K562 (cell line): ENCODE data around the gene AHCYL1. TPM values are rescaled to one million over a fixed set of nuclear protein-coding genes. Genes with fewer than 3 reads are reported as not detected.

Experiments used
- ATAC-seq: fragments of 200-7000 bp; cut with Tn5 transposase; 3 replicates; pipeline ENCODE4 v1.9.1; 2020; ENCODE audit warnings: moderate library complexity
- BruUV-seq: library from RNA; stranded (reverse); fragments of 400-500 nt; replicated peaks from 2 replicates; lab custom pipeline; 2021; lab: Mats Ljungman, UMichigan
- CTCF ChIA-PET: fragments of 300-600 bp; formaldehyde crosslinking; extraction: SDS; loops from one replicate; lab custom pipeline; 2021; ENCODE audit warnings: low intra/inter-chr PET ratio; lab: Yijun Ruan, JAX
- POLR2A ChIA-PET: fragments of 300-600, 350-650 bp; sonication (Branson Sonifier 250); formaldehyde crosslinking; extraction: SDS; loops from one replicate; lab custom pipeline; 2021; ENCODE audit warnings: antibody characterized with exemption, inconsistent platforms; lab: Yijun Ruan, JAX
- DNase-seq, 4 experiments: peaks; one replicate each; pipeline versions ENCODE4 v3.0.0 to v3.0.0-alpha.2; 2011 to 2018; ENCODE audit warnings: low spot score in 3 of 4, mixed read lengths in 3 of 4; ENCODE audit errors: extremely low read depth in 1 of 4
- FAIRE-seq: peaks from 2 replicates; lab custom pipeline; 2011; peaks lifted over from hg19 to GRCh38; lab: Jason Lieb, UNC
- H2AFZ ChIP-seq: 2 replicates; pipeline ENCODE4 v1.6.0; 2011; ENCODE audit warnings: low read depth, low read length, control low read depth, inconsistent platforms
- H3K27ac ChIP-seq: fragments of 200-600 bp; 3 replicates; pipeline ENCODE4 v1.8.0; 2011; ENCODE audit warnings: low read depth, mild to moderate bottlenecking, control low read depth, inconsistent platforms, low read length, moderate library complexity, mixed read lengths; ENCODE audit errors: extremely low read depth
- H3K27me3 ChIP-seq, 2 experiments: fragments of 300-600 bp in 1 of 2; 2 replicates in 1 of 2; 3 replicates in 1 of 2; pipeline versions ENCODE4 v1.6.0 to v1.8.0; 2011; ENCODE audit warnings: inconsistent platforms in 2 of 2, low read length in 2 of 2, mild to moderate bottlenecking in 1 of 2, mixed read lengths in 1 of 2, moderate library complexity in 1 of 2; ENCODE audit not compliant: control insufficient read depth in 2 of 2, insufficient read depth in 2 of 2
- H3K36me3 ChIP-seq: fragments of 300-600 bp; 3 replicates; pipeline ENCODE4 v1.8.0; 2011; ENCODE audit warnings: mild to moderate bottlenecking, low read length, inconsistent platforms; ENCODE audit not compliant: control insufficient read depth, insufficient read depth
- H3K4me1 ChIP-seq, 2 experiments: fragments of 200-600 bp in 1 of 2; replicated peaks in 1 of 2; 2 replicates in 1 of 2; 3 replicates in 1 of 2; pipeline versions ENCODE4 v1.5.1 to v1.8.0; 2011; ENCODE audit warnings: inconsistent platforms in 2 of 2, low read length in 2 of 2, mild to moderate bottlenecking in 1 of 2, mixed read lengths in 1 of 2, moderate library complexity in 1 of 2; ENCODE audit not compliant: control insufficient read depth in 2 of 2, insufficient read depth in 2 of 2
- H3K4me2 ChIP-seq: 2 replicates; pipeline ENCODE4 v1.6.1; 2011; ENCODE audit warnings: low read length, control low read depth, inconsistent platforms, mixed read lengths; ENCODE audit not compliant: insufficient read depth
- H3K4me3 ChIP-seq: fragments of 200-600 bp; sonication (generic), shearing (Covaris generic); 2 replicates; pipeline ENCODE4 v1.5.1; 2016; ENCODE audit warnings: control low read depth, inconsistent platforms
- H3K79me2 ChIP-seq: fragments of 200-600 bp; 3 replicates; pipeline ENCODE4 v1.8.0; 2011; ENCODE audit warnings: low read length, inconsistent platforms; ENCODE audit not compliant: control insufficient read depth, insufficient read depth
- H3K9ac ChIP-seq, 2 experiments: 2 replicates each; pipeline versions ENCODE4 v1.6.0 to v1.6.1; 2011; ENCODE audit warnings: low read depth in 2 of 2, low read length in 2 of 2, control low read depth in 1 of 2, inconsistent platforms in 1 of 2, mild to moderate bottlenecking in 1 of 2, mixed read lengths in 1 of 2; ENCODE audit not compliant: insufficient read depth in 1 of 2
- H3K9me1 ChIP-seq: one replicate; pipeline ENCODE4 v1.6.0; 2011; ENCODE audit warnings: inconsistent platforms, mild to moderate bottlenecking, low read length, moderate library complexity; ENCODE audit not compliant: control insufficient read depth, insufficient read depth
- H3K9me3 ChIP-seq: replicated peaks from 2 replicates; pipeline ENCODE4 v1.5.1; 2011; ENCODE audit warnings: low read depth, low read length, inconsistent platforms; ENCODE audit not compliant: control insufficient read depth, insufficient read depth
- H4K20me1 ChIP-seq: replicated peaks from 2 replicates; pipeline ENCODE4 v1.6.1; 2011; ENCODE audit warnings: low read length, inconsistent platforms, mixed read lengths; ENCODE audit not compliant: control insufficient read depth, insufficient read depth
- CREB1 ChIP-seq, 2 experiments: sonication (generic) in 1 of 2; formaldehyde crosslinking in 1 of 2; IDR thresholded peaks; 2 replicates each; pipeline versions ENCODE4 v1.6.1 to v1.8.0; 2012 to 2022; ENCODE audit warnings: inconsistent platforms in 1 of 2, mild to moderate bottlenecking in 1 of 2, missing genetic modification reagents in 1 of 2, moderate library complexity in 1 of 2
- CREBBP ChIP-seq: IDR thresholded peaks from one replicate; pipeline ENCODE4 v1.6.1; 2012; ENCODE audit warnings: low read depth, mild to moderate bottlenecking, control low read depth, inconsistent platforms, low read length
- HDAC3 ChIP-seq: fragments of 450-650 bp; IDR thresholded peaks from 2 replicates; pipeline ENCODE4 v1.6.1; 2018; ENCODE audit warnings: borderline replicate concordance, mild to moderate bottlenecking, moderate library complexity; ENCODE audit not compliant: partially characterized antibody
- IRF2 ChIP-seq: sonication (generic); formaldehyde crosslinking; IDR thresholded peaks from 2 replicates; pipeline ENCODE4 v1.8.1; 2022; ENCODE audit warnings: mild to moderate bottlenecking, missing genetic modification reagents
- MAFF ChIP-seq: IDR thresholded peaks from 2 replicates; pipeline ENCODE4 v1.6.1; 2012; ENCODE audit warnings: low read length, improper control_type of control experiment
- MXI1 ChIP-seq: IDR thresholded peaks from 2 replicates; pipeline ENCODE4 v1.6.1; 2011; ENCODE audit warnings: low read depth, mild to moderate bottlenecking, improper control_type of control experiment, low read length
- NONO ChIP-seq, 2 experiments: fragments of 200-400 bp in 1 of 2; fragments of 450-650 bp in 1 of 2; formaldehyde crosslinking in 1 of 2; IDR thresholded peaks; 2 replicates each; pipeline ENCODE4 v1.6.1; 2017; ENCODE audit warnings: low read depth in 2 of 2, mild to moderate bottlenecking in 2 of 2, moderate library complexity in 2 of 2, low read length in 1 of 2
- POLR3A ChIP-seq: IDR thresholded peaks from 2 replicates; pipeline ENCODE4 v1.6.1; 2011; ENCODE audit warnings: borderline replicate concordance, mild to moderate bottlenecking, moderate library complexity; ENCODE audit not compliant: insufficient read length, insufficient read depth; ENCODE audit errors: extremely low read depth
- POU5F1 ChIP-seq: fragments of 150-350 bp; IDR thresholded peaks from 2 replicates; pipeline ENCODE4 v1.6.1; 2014; ENCODE audit warnings: borderline replicate concordance, low read length, low read depth, mild to moderate bottlenecking; ENCODE audit not compliant: partially characterized antibody
- PTBP1 ChIP-seq: fragments of 200-400 bp; formaldehyde crosslinking; IDR thresholded peaks from 2 replicates; pipeline ENCODE4 v1.6.1; 2017; ENCODE audit warnings: low read depth, low read length
- RCOR1 ChIP-seq, 2 experiments: IDR thresholded peaks; 2 replicates each; pipeline ENCODE4 v1.6.1; 2012; ENCODE audit warnings: low read depth in 2 of 2, low read length in 2 of 2, borderline replicate concordance in 1 of 2, improper control_type of control experiment in 1 of 2
- SMAD4 ChIP-seq: fragments of 250-450 bp; sonication (Bioruptor Pico); conservative IDR thresholded peaks from 2 replicates; pipeline ENCODE4 v1.8.0; 2021; ENCODE audit warnings: inconsistent platforms, mild to moderate bottlenecking, moderate library complexity
- TBL1XR1 ChIP-seq, 2 experiments: IDR thresholded peaks; 2 replicates each; pipeline ENCODE4 v1.6.1; 2012; ENCODE audit warnings: improper control_type of control experiment in 2 of 2, low read length in 2 of 2, mild to moderate bottlenecking in 1 of 2
- ZC3H8 ChIP-seq: fragments of 450-650 bp; IDR thresholded peaks from 2 replicates; pipeline ENCODE4 v1.6.1; 2017
- ZNF121 ChIP-seq: sonication (generic); formaldehyde crosslinking; conservative IDR thresholded peaks from 2 replicates; pipeline ENCODE4 v1.8.0; 2022; ENCODE audit warnings: missing genetic modification reagents
- ZNF263 ChIP-seq: sonication (generic); formaldehyde crosslinking; IDR thresholded peaks from 2 replicates; pipeline ENCODE4 v1.8.0; 2022; ENCODE audit warnings: mild to moderate bottlenecking, missing genetic modification reagents, borderline replicate concordance
- ZNF668 ChIP-seq: fragments of 250-450 bp; sonication (Bioruptor Pico); IDR thresholded peaks from 2 replicates; pipeline ENCODE4 v1.8.0; 2022; ENCODE audit warnings: mild to moderate bottlenecking, inconsistent platforms
- WGBS: fragments of 100-300 bp; shearing (Covaris generic); methylation state at CpG from one replicate; pipeline ENCODE4 v1.1.6; 2016; ENCODE audit warnings: low coverage, mixed read lengths; ENCODE audit not compliant: insufficient coverage; ENCODE audit errors: missing lambda C conversion rate; 5-methylcytosine and 5-hydroxymethylcytosine counted together
- in situ Hi-C: fragments of 300-500 bp; cut with MboI; formaldehyde crosslinking; loops from 4 replicates; pipeline ENCODE4 v1.15.0; 2018; ENCODE audit warnings: inconsistent platforms, mixed read lengths
- intact Hi-C: fragments of 100-400 bp; cut with micrococcal nuclease; formaldehyde crosslinking; loops from 2 replicates; pipeline ENCODE4 v1.14.2; 2022
- polyA plus RNA-seq, 8 experiments: library from polyadenylated mRNA; depleted of rRNA in 4 of 8; stranded (reverse) in 5 of 8; unstranded in 3 of 8; fragments of >200 nt; fragmentation: Nextera tagmentation in 2 of 8; fragmentation: Illumina TruSeq in 1 of 8; extraction: Ambion mirVana in 2 of 8; extraction: Trizol in 1 of 8; gene quantifications; 2 replicates each; pipeline versions ENCODE4 v1.2.1 to v1.2.3, GENCODE V29; 2011 to 2014; ENCODE audit warnings: inconsistent platforms in 1 of 8, missing spikeins in 1 of 8
- total RNA-seq, 7 experiments: library from RNA; depleted of rRNA in 6 of 7; stranded (reverse); fragments of >200 nt in 6 of 7; fragmentation: Illumina TruSeq in 2 of 7; extraction: Trizol in 2 of 7; gene quantifications; 2 replicates each; pipeline versions ENCODE4 v1.2.1 to v1.2.3, GENCODE V29; 2011 to 2021; ENCODE audit warnings: low replicate concordance in 1 of 7
- TF ChIP-seq, protein P1 (sequence below): sonication (generic); formaldehyde crosslinking; IDR thresholded peaks from 2 replicates; pipeline ENCODE4 v1.8.0; 2022; ENCODE audit warnings: mild to moderate bottlenecking, missing genetic modification reagents
- TF ChIP-seq, protein P2 (sequence below): fragments of 450-650 bp; formaldehyde crosslinking; IDR thresholded peaks from 2 replicates; pipeline ENCODE4 v1.4.0; 2020; ENCODE audit warnings: mild to moderate bottlenecking, mixed read lengths

AHCYL1 gene
- total and polyA plus RNA-seq, 9 of the 15 experiments (the other 6 are each of a cell fraction or from before 2014, with no cell fraction given), result 27.3 to 118 (median 44.5) TPM

DNA sequence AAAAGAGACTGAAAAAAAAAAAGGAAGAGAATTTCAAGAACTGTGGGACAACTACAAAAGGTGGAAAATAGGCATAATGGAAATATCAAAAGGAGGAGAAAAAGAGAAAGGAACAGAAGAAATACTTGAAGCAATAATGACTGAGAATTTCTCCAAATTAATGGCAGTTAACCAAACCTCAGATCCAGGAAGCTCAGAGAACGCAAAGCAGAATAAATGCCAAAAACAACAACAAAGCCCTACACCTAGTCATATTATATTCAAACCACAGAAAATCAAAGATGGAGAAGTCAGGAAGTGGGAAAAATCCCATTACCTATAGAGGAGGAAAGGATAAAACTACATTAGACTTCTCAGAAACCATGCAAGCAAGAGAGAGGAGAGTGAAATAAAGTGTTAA, 20.7 kb upstream of the AHCYL1 start:
- Histone ChIP-seq H3K4me3 (no peak overlapping the region), H2AFZ (no peak overlapping the region), H3K27ac (no peak overlapping the region), H3K4me2 (no peak overlapping the region), H3K9ac (no peak overlapping the region), H3K9me1 (no peaks in the 10 kb centered on the region), H3K4me1 (peaks cover 0 to 3% of the 10 kb centered on the region in 2 experiments; a peak in 3 of 5 replicates), H3K9me3 (no peaks in the 10 kb centered on the region), H3K27me3 (no peaks in the 10 kb centered on the region), H3K36me3 (no peaks in the 10 kb centered on the region), H3K79me2 (no peaks in the 10 kb centered on the region), H4K20me1 (no peaks in the 10 kb centered on the region)
- FAIRE-seq (no peak), DNase-seq (no peak), ATAC-seq (no peak)
- intact Hi-C loops, result no loop called here
- no TSS peak for BruUV-seq
- ChIA-PET CTCF (no interaction called here), POLR2A (interaction anchor here (0.6 kb wide), 1 partner anchor 71 kb away, joined by 3 read pairs; no protein-coding TSS in a partner anchor)
- TF ChIP-seq CREBBP, result no peak
- no peak for TF ChIP-seq MXI1
- no peak for TF ChIP-seq PTBP1
- TF ChIP-seq IRF2 (CRISPR knock-in tag), result no peak
- no peak for TF ChIP-seq ZNF121 (CRISPR knock-in tag)
- TF ChIP-seq TBL1XR1 (IDR thresholded peaks at IDR 0.05; ENCODE audit: low read length in 2 of 2), result no peak
- TF ChIP-seq ZNF263 (CRISPR knock-in tag), result no peak
- TF ChIP-seq HDAC3, result no peak
- TF ChIP-seq MAFF, result no peak
- no peak for TF ChIP-seq NONO (IDR thresholded peaks at IDR 0.05; ENCODE audit: low read depth in 2 of 2, low read length in 1 of 2)
- TF ChIP-seq, protein P1, sequence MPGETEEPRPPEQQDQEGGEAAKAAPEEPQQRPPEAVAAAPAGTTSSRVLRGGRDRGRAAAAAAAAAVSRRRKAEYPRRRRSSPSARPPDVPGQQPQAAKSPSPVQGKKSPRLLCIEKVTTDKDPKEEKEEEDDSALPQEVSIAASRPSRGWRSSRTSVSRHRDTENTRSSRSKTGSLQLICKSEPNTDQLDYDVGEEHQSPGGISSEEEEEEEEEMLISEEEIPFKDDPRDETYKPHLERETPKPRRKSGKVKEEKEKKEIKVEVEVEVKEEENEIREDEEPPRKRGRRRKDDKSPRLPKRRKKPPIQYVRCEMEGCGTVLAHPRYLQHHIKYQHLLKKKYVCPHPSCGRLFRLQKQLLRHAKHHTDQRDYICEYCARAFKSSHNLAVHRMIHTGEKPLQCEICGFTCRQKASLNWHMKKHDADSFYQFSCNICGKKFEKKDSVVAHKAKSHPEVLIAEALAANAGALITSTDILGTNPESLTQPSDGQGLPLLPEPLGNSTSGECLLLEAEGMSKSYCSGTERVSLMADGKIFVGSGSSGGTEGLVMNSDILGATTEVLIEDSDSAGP (CRISPR knock-in tag), result no peak
- TF ChIP-seq POU5F1, result no peak
- TF ChIP-seq CREB1 (IDR thresholded peaks at IDR 0.05), result no peak
- no peak for TF ChIP-seq CREB1 (CRISPR knock-in tag; IDR thresholded peaks at IDR 0.05)
- TF ChIP-seq RCOR1 (IDR thresholded peaks at IDR 0.05; ENCODE audit: borderline replicate concordance in 1 of 2, low read depth in 2 of 2, low read length in 2 of 2), result no peak
- no peak for TF ChIP-seq ZNF668
- TF ChIP-seq, protein P2, sequence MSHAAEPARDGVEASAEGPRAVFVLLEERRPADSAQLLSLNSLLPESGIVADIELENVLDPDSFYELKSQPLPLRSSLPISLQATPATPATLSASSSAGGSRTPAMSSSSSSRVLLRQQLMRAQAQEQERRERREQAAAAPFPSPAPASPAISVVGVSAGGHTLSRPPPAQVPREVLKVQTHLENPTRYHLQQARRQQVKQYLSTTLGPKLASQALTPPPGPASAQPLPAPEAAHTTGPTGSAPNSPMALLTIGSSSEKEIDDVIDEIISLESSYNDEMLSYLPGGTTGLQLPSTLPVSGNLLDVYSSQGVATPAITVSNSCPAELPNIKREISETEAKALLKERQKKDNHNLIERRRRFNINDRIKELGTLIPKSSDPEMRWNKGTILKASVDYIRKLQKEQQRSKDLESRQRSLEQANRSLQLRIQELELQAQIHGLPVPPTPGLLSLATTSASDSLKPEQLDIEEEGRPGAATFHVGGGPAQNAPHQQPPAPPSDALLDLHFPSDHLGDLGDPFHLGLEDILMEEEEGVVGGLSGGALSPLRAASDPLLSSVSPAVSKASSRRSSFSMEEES (CRISPR knock-in tag), result no peak
- no peak for TF ChIP-seq ZC3H8
- no peak for TF ChIP-seq POLR3A
- TF ChIP-seq SMAD4, result no peak
- in situ Hi-C loops, result no loop called here
- WGBS, result 86% methylated on average over 1 of the region's 1 CpG
